RWPE1 (cell line): ENCODE data around the gene HTR2A.
A peak's percentile ranks its signal among the peaks of the same experiment; 100 is the strongest.

ENCODE experiments used
- CTCF ChIA-PET: fragments of 350-600 bp; sonication (Branson Sonifier 250); formaldehyde crosslinking; extraction: SDS; loops from one replicate; lab custom pipeline; 2021; lab: Yijun Ruan, JAX
- POLR2A ChIA-PET: fragments of 400-600 bp; formaldehyde crosslinking; extraction: SDS; loops from one replicate; lab custom pipeline; 2020; ENCODE audit warnings: antibody characterized with exemption; ENCODE audit not compliant: low non-redundant PET; lab: Yijun Ruan, JAX
- DNase-seq: peaks from one replicate; pipeline ENCODE4 v3.0.0; 2012; ENCODE audit warnings: low spot score
- H3K27ac ChIP-seq: fragments of 450-650 bp; 2 replicates; pipeline ENCODE4 v1.5.1; 2017
- CTCF ChIP-seq: fragments of 450-650 bp; conservative IDR thresholded peaks from 2 replicates; pipeline ENCODE4 v1.5.1; 2017; ENCODE audit warnings: low read depth, mild to moderate bottlenecking

The HTR2A gene

GRCh38 chr13:46866150-46866549 lies 30.7 kb downstream of the HTR2A start:
- no peak overlapping the region for H3K27ac ChIP-seq
- DNase-seq = peak; percentile 29
- no peak for TF ChIP-seq CTCF
- ChIA-PET CTCF (no interaction called here), POLR2A (no interaction called here)

- no peak for TF ChIP-seq CTCF
- CTCF ChIA-PET = no interaction called here
- H3K27ac ChIP-seq = no peak overlapping the region
- POLR2A ChIA-PET = no interaction called here
- no peak for DNase-seq
Measured at GRCh38 chr13:46864941-46865340, 31.9 kb downstream of the HTR2A start.

- no peak for DNase-seq
- TF ChIP-seq CTCF = no peak
- CTCF ChIA-PET = no interaction called here
- POLR2A ChIA-PET = no interaction called here
- H3K27ac ChIP-seq = no peak overlapping the region
Measured at GRCh38 chr13:46861959-46862358, 34.9 kb downstream of the HTR2A start.

GRCh38 chr13:46860722-46861121 lies 36.1 kb downstream of the HTR2A start:
- H3K27ac ChIP-seq = no peak overlapping the region
- ChIA-PET CTCF (interaction anchor here (0.6 to 0.7 kb wide), 2 partner anchors 34 to 1378 kb away, joined by 4 read pairs; no protein-coding TSS in a partner anchor), POLR2A (no interaction called here)
- no peak for TF ChIP-seq CTCF
- no peak for DNase-seq

GRCh38 chr13:46858776-46859175 lies 38.1 kb downstream of the HTR2A start:
- POLR2A ChIA-PET = no interaction called here
- no peak for TF ChIP-seq CTCF
- CTCF ChIA-PET = interaction anchor here (1.2 kb wide), 1 partner anchor 35 kb away, joined by 4 read pairs; no protein-coding TSS in a partner anchor

GRCh38 chr13:46858163-46858562 lies 38.7 kb downstream of the HTR2A start:
- no peak for DNase-seq
- TF ChIP-seq CTCF = no peak
- H3K27ac ChIP-seq = no peak overlapping the region
- CTCF ChIA-PET = interaction anchor here (1.2 kb wide), 1 partner anchor 35 kb away, joined by 4 read pairs; no protein-coding TSS in a partner anchor
- POLR2A ChIA-PET = no interaction called here

More at GRCh38 chr13:46858776-46859175, 38.1 kb downstream of the HTR2A start:
- DNase-seq = no peak
- no peak overlapping the region for H3K27ac ChIP-seq
